MM.1S (cell line): ENCODE results near the gene RFX2.

Source experiments
- EZH2phosphoT487 ChIP-seq: fragments of 300-600 bp; sonication (generic); IDR thresholded peaks from 2 replicates; pipeline ENCODE4 v1.6.1; 2018; ENCODE audit warnings: antibody characterized with exemption, low read length
- TF ChIP-seq, protein P1 (sequence below): fragments of 300-600 bp; sonication (generic); IDR thresholded peaks from 2 replicates; pipeline ENCODE4 v1.5.1; 2016; ENCODE audit warnings: antibody characterized with exemption, low read length, mixed read lengths

DNA sequence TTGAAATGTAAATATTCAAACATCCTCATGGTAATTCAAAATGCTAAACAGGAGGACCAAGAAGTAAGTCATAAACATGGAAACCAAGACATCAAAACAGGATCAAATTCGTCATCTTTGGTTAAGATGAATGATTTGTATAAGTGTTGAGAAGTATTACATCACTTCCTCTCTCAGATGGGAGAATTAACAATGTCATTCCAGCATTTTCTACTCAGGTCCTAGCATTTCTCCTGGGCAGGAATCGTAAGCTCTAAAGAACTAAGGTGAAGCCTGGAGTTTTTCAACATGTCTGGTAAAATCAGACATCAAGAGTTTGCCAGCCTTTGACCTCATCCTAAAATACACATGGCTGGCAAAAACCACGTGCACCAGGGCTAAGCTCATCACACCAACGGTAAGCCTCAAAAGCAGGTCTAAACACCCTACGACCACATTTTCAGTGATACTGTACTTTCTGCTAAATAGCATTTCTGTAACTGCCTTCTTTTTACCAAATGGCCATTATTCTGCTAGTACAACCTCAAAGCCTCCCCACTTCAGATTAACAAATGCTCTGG lies 157.2 kb downstream of the RFX2 start:
- TF ChIP-seq, protein P1, sequence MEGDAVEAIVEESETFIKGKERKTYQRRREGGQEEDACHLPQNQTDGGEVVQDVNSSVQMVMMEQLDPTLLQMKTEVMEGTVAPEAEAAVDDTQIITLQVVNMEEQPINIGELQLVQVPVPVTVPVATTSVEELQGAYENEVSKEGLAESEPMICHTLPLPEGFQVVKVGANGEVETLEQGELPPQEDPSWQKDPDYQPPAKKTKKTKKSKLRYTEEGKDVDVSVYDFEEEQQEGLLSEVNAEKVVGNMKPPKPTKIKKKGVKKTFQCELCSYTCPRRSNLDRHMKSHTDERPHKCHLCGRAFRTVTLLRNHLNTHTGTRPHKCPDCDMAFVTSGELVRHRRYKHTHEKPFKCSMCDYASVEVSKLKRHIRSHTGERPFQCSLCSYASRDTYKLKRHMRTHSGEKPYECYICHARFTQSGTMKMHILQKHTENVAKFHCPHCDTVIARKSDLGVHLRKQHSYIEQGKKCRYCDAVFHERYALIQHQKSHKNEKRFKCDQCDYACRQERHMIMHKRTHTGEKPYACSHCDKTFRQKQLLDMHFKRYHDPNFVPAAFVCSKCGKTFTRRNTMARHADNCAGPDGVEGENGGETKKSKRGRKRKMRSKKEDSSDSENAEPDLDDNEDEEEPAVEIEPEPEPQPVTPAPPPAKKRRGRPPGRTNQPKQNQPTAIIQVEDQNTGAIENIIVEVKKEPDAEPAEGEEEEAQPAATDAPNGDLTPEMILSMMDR, result no peak
- TF ChIP-seq EZH2phosphoT487, result no peak
